Upper lobe of right lung (tissue), 1 donor: ENCODE data around the gene MPPED1. TPM values are rescaled to one million over a fixed set of nuclear protein-coding genes. Genes with fewer than 3 reads are reported as not detected.

Experiments used
- ATAC-seq: fragments of 200-7000 bp; cut with Tn5 transposase; one replicate; pipeline ENCODE4 v1.9.1; 2020; ENCODE audit warnings: mild to moderate bottlenecking, moderate library complexity
- DNase-seq: peaks from one replicate; pipeline ENCODE4 v3.0.0-alpha.2; 2020
- H3K27ac ChIP-seq: fragments of 200-600 bp; one replicate; pipeline ENCODE4 v1.8.0; 2022
- H3K27me3 ChIP-seq: fragments of 200-600 bp; one replicate; pipeline ENCODE4 v1.8.0; 2022; ENCODE audit warnings: mild to moderate bottlenecking
- H3K36me3 ChIP-seq: fragments of 200-600 bp; one replicate; pipeline ENCODE4 v1.8.0; 2022
- H3K4me1 ChIP-seq: fragments of 200-600 bp; one replicate; pipeline ENCODE4 v1.8.0; 2022
- H3K4me3 ChIP-seq: fragments of 200-600 bp; one replicate; pipeline ENCODE4 v1.8.0; 2022; ENCODE audit warnings: mild to moderate bottlenecking
- H3K9me3 ChIP-seq: fragments of 200-600 bp; one replicate; pipeline ENCODE4 v1.8.0; 2022
- intact Hi-C: fragments of 100-400 bp; cut with DNase I; formaldehyde crosslinking; loops from one replicate; pipeline ENCODE4 v1.11.0; 2022
- total RNA-seq: library from RNA; stranded (reverse); fragmentation: NEBNext Ultra II Directional; extraction: Animal tissue kit (Norgen Biotek cat#: 25700); gene quantifications from one replicate; pipeline ENCODE4 v1.2.1, GENCODE V29; 2021
- TF ChIP-seq, protein P1 (sequence below): fragments of 200-600 bp; IDR thresholded peaks from one replicate; pipeline ENCODE4 v1.8.0; 2022; ENCODE audit warnings: antibody characterized with exemption
- donor health status: DM: no; HTN: yes; CAD: no; lungs with severe emphysema.

The MPPED1 gene
- total RNA-seq, 1 donor from 2014 or later = not detected

- no peak overlapping the region for H3K27ac ChIP-seq
- intact Hi-C loops = no loop called here
- no peaks in the 10 kb centered on the region for H3K36me3 ChIP-seq
- ATAC-seq (no peak), DNase-seq (no peak)
- H3K4me1 ChIP-seq = no peaks in the 10 kb centered on the region
- peaks cover 4% of the 10 kb centered on the region for H3K27me3 ChIP-seq
- TF ChIP-seq, protein P1, sequence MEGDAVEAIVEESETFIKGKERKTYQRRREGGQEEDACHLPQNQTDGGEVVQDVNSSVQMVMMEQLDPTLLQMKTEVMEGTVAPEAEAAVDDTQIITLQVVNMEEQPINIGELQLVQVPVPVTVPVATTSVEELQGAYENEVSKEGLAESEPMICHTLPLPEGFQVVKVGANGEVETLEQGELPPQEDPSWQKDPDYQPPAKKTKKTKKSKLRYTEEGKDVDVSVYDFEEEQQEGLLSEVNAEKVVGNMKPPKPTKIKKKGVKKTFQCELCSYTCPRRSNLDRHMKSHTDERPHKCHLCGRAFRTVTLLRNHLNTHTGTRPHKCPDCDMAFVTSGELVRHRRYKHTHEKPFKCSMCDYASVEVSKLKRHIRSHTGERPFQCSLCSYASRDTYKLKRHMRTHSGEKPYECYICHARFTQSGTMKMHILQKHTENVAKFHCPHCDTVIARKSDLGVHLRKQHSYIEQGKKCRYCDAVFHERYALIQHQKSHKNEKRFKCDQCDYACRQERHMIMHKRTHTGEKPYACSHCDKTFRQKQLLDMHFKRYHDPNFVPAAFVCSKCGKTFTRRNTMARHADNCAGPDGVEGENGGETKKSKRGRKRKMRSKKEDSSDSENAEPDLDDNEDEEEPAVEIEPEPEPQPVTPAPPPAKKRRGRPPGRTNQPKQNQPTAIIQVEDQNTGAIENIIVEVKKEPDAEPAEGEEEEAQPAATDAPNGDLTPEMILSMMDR = no peak
- no peaks in the 10 kb centered on the region for H3K9me3 ChIP-seq
- no peak overlapping the region for H3K4me3 ChIP-seq
Observed at GRCh38 chr22:43482318-43482625, 70.5 kb downstream of the MPPED1 start.

GRCh38 chr22:43483266-43483665 lies 71.5 kb downstream of the MPPED1 start:
- TF ChIP-seq, protein P1 = no peak
- H3K27ac ChIP-seq = no peak overlapping the region
- no peaks in the 10 kb centered on the region for H3K36me3 ChIP-seq
- H3K4me3 ChIP-seq = no peak overlapping the region
- no peak for DNase-seq
- no peaks in the 10 kb centered on the region for H3K9me3 ChIP-seq
- intact Hi-C loops = no loop called here
- peaks cover 4% of the 10 kb centered on the region for H3K27me3 ChIP-seq
- ATAC-seq = no peak
- H3K4me1 ChIP-seq = no peaks in the 10 kb centered on the region

- TF ChIP-seq, protein P1 = no peak
- Histone ChIP-seq H3K36me3 (no peaks in the 10 kb centered on the region), H3K4me1 (no peaks in the 10 kb centered on the region), H3K4me3 (no peak overlapping the region), H3K27me3 (peaks cover 4% of the 10 kb centered on the region), H3K9me3 (no peaks in the 10 kb centered on the region), H3K27ac (no peak overlapping the region)
- DNase-seq (no peak), ATAC-seq (no peak)
- intact Hi-C loops = no loop called here
Observed at GRCh38 chr22:43483669-43484068, 71.9 kb downstream of the MPPED1 start.

GRCh38 chr22:43484227-43484626 lies 72.4 kb downstream of the MPPED1 start:
- no peak for DNase-seq
- no peak for ATAC-seq
- Histone ChIP-seq H3K27ac (no peak overlapping the region), H3K27me3 (peaks cover 4% of the 10 kb centered on the region), H3K4me1 (no peaks in the 10 kb centered on the region), H3K36me3 (no peaks in the 10 kb centered on the region), H3K4me3 (no peak overlapping the region), H3K9me3 (no peaks in the 10 kb centered on the region)
- intact Hi-C loops = no loop called here
- TF ChIP-seq, protein P1 = no peak

GRCh38 chr22:43485502-43486089 lies 73.8 kb downstream of the MPPED1 start:
- peaks cover 7% of the 10 kb centered on the region for H3K27me3 ChIP-seq
- TF ChIP-seq, protein P1 = no peak
- H3K36me3 ChIP-seq = no peaks in the 10 kb centered on the region
- no peak overlapping the region for H3K27ac ChIP-seq
- H3K4me1 ChIP-seq = no peaks in the 10 kb centered on the region
- H3K4me3 ChIP-seq = no peak overlapping the region
- intact Hi-C loops = no loop called here
- no peak for DNase-seq
- H3K9me3 ChIP-seq = no peaks in the 10 kb centered on the region
- ATAC-seq = no peak
